GM12891 (cell line): ENCODE measurements around the gene ZNF536.

Source experiments
- POLR2A ChIP-seq: IDR thresholded peaks from 2 replicates; pipeline ENCODE4 v1.6.1; 2011; ENCODE audit warnings: low read depth, low read length, control low read depth
- POLR2AphosphoS5 ChIP-seq: IDR thresholded peaks from 2 replicates; pipeline ENCODE4 v1.6.1; 2011; ENCODE audit warnings: low read depth, low read length, control low read depth
- TAF1 ChIP-seq: IDR thresholded peaks from 2 replicates; pipeline ENCODE4 v1.6.1; 2011; ENCODE audit warnings: low read depth, low read length, control low read depth

DNA sequence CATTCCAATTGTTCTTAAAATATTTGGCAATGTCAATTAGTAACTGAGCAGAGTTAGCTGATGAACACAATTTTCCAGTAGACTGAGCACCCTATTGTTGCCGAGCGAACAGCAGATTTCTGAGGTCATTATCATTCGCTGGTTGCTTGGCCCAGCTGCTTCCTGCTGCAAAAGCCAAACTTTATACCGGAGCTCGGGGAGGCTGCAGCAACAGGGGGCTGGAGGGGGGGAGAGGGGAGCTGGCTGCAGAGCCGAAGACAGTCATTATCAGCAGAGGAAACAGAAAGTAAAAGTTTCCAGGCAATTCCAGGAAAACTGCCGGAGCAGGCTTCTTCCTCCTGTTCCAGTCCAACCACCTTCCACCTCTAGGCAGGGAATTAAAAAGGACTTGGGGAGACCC, 77.9 kb downstream of the ZNF536 start:
- TF ChIP-seq POLR2A (no peak), POLR2AphosphoS5 (no peak), TAF1 (no peak)
